Keratinocyte (primary cell): ENCODE measurements around the gene FAM135A.

ENCODE experiments used
- EZH2 ChIP-seq: IDR thresholded peaks from one replicate; pipeline ENCODE4 v1.6.1; 2012; ENCODE audit warnings: inconsistent platforms, mild to moderate bottlenecking, low read length, moderate library complexity
- TF ChIP-seq, protein P1 (sequence below), 3 experiments: IDR thresholded peaks in 1 of 3; conservative IDR thresholded peaks in 1 of 3; optimal IDR thresholded peaks in 1 of 3; 2 replicates in 2 of 3; 3 replicates in 1 of 3; pipeline versions ENCODE3 to v1.5.1; 2011; ENCODE audit warnings: low read length in 3 of 3, mild to moderate bottlenecking in 3 of 3, moderate library complexity in 2 of 3, control low read depth in 1 of 3, inconsistent platforms in 1 of 3; ENCODE audit not compliant: insufficient read depth in 2 of 3; ENCODE audit errors: extremely low read depth in 1 of 3

DNA sequence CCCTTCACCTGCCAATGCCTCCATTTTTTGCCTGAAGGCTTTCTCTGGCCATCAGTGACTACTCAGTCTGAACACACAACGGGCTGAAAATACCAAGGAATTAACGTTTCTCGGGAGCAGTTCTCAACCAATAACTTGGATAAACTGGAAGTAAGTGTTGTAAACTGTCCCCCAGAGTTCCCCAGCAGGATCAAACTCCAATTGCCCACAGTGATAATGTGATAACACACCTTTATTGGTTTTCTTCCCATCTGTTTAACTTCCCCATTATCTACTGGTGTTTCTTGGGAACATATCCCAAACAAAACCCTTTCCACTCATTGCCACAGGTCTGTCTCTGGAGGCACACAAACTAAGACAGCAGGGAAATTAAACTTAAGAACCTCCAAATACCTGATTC, 21.8 kb upstream of the FAM135A start:
- TF ChIP-seq, protein P1, sequence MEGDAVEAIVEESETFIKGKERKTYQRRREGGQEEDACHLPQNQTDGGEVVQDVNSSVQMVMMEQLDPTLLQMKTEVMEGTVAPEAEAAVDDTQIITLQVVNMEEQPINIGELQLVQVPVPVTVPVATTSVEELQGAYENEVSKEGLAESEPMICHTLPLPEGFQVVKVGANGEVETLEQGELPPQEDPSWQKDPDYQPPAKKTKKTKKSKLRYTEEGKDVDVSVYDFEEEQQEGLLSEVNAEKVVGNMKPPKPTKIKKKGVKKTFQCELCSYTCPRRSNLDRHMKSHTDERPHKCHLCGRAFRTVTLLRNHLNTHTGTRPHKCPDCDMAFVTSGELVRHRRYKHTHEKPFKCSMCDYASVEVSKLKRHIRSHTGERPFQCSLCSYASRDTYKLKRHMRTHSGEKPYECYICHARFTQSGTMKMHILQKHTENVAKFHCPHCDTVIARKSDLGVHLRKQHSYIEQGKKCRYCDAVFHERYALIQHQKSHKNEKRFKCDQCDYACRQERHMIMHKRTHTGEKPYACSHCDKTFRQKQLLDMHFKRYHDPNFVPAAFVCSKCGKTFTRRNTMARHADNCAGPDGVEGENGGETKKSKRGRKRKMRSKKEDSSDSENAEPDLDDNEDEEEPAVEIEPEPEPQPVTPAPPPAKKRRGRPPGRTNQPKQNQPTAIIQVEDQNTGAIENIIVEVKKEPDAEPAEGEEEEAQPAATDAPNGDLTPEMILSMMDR (optimal IDR thresholded peaks at IDR 0.05 in 1 of 3, IDR thresholded peaks at IDR 0.05 in 1 of 3, conservative IDR thresholded peaks at IDR 0.05 in 1 of 3; ENCODE audit: extremely low read depth in 1 of 3, insufficient read depth in 2 of 3, low read length in 3 of 3) = no peak
- TF ChIP-seq EZH2 = no peak
